WTC11 (cell line): ENCODE results near the gene HPSE2. TPM values are rescaled to one million over a fixed set of nuclear protein-coding genes. Genes with fewer than 3 reads are reported as not detected.

Source experiments
- ATAC-seq: fragments of 200-7000 bp; cut with Tn5 transposase; 2 replicates; pipeline ENCODE4 v1.10.0; 2021; ENCODE audit warnings: mild to moderate bottlenecking, moderate library complexity
- CTCF ChIA-PET: fragments of 300-600 bp; sonication (Branson Sonifier 250); formaldehyde crosslinking; loops from one replicate; lab custom pipeline; 2021; ENCODE audit warnings: antibody characterized with exemption; lab: Charles Lee
- POLR2A ChIA-PET: fragments of 350-600 bp; sonication (Branson Sonifier 250); formaldehyde crosslinking; loops from one replicate; lab custom pipeline; 2021; ENCODE audit warnings: antibody characterized with exemption; lab: Charles Lee
- DNase-seq: peaks from one replicate; pipeline ENCODE4 v3.0.0; 2021; ENCODE audit warnings: low spot score
- H3K27ac Mint-ChIP-seq: 2 replicates; pipeline ENCODE4 v1.8.0; 2021; ENCODE audit warnings: mixed read lengths
- H3K27me3 Mint-ChIP-seq: 2 replicates; pipeline ENCODE4 v1.8.0; 2021; ENCODE audit warnings: low read depth, mild to moderate bottlenecking, moderate library complexity, mixed read lengths
- H3K36me3 Mint-ChIP-seq: 2 replicates; pipeline ENCODE4 v1.8.0; 2021; ENCODE audit warnings: mixed read lengths
- H3K4me1 Mint-ChIP-seq: 2 replicates; pipeline ENCODE4 v1.8.0; 2022; ENCODE audit warnings: mixed read lengths
- H3K4me3 Mint-ChIP-seq: 2 replicates; pipeline ENCODE4 v1.8.0; 2021; ENCODE audit warnings: mild to moderate bottlenecking, moderate library complexity, mixed read lengths
- H3K9me3 Mint-ChIP-seq: 2 replicates; pipeline ENCODE4 v1.8.0; 2021; ENCODE audit warnings: mixed read lengths
- ATF2 ChIP-seq: sonication (generic); formaldehyde crosslinking; IDR thresholded peaks from 2 replicates; pipeline ENCODE4 v1.8.1; 2022; ENCODE audit warnings: low read depth, missing genetic modification reagents, borderline replicate concordance
- ESRRA ChIP-seq: sonication (generic); formaldehyde crosslinking; IDR thresholded peaks from 2 replicates; pipeline ENCODE4 v1.8.1; 2022; ENCODE audit warnings: mild to moderate bottlenecking, missing genetic modification reagents, borderline replicate concordance
- FOXK1 ChIP-seq: sonication (generic); formaldehyde crosslinking; IDR thresholded peaks from 2 replicates; pipeline ENCODE4 v1.8.0; 2022; ENCODE audit warnings: mild to moderate bottlenecking, moderate library complexity, missing genetic modification reagents
- IRF1 ChIP-seq: sonication (generic); formaldehyde crosslinking; IDR thresholded peaks from 2 replicates; pipeline ENCODE4 v1.8.0; 2023; ENCODE audit warnings: missing genetic modification reagents
- KAT7 ChIP-seq: sonication (generic); formaldehyde crosslinking; IDR thresholded peaks from 2 replicates; pipeline ENCODE4 v1.8.1; 2023; ENCODE audit warnings: missing genetic modification reagents, mild to moderate bottlenecking, borderline replicate concordance
- MXD4 ChIP-seq: fragments of 250-450 bp; sonication (Bioruptor Pico); IDR thresholded peaks from 2 replicates; pipeline ENCODE4 v1.8.0; 2021; ENCODE audit warnings: mild to moderate bottlenecking, moderate library complexity, borderline replicate concordance
- NFYB ChIP-seq: sonication (generic); formaldehyde crosslinking; conservative IDR thresholded peaks from 2 replicates; pipeline ENCODE4 v1.8.0; 2022; ENCODE audit warnings: low read depth, missing genetic modification reagents
- RELA ChIP-seq: sonication (generic); formaldehyde crosslinking; IDR thresholded peaks from 2 replicates; pipeline ENCODE4 v1.8.1; 2022; ENCODE audit warnings: missing genetic modification reagents, mild to moderate bottlenecking, borderline replicate concordance
- ZNF121 ChIP-seq: sonication (generic); formaldehyde crosslinking; IDR thresholded peaks from 2 replicates; pipeline ENCODE4 v1.8.0; 2023; ENCODE audit warnings: missing genetic modification reagents
- ZNF138 ChIP-seq: sonication (generic); formaldehyde crosslinking; conservative IDR thresholded peaks from 2 replicates; pipeline ENCODE4 v1.8.1; 2022; ENCODE audit warnings: mild to moderate bottlenecking, moderate library complexity, missing genetic modification reagents
- ZNF263 ChIP-seq: sonication (generic); formaldehyde crosslinking; IDR thresholded peaks from 2 replicates; pipeline ENCODE4 v1.8.1; 2022; ENCODE audit warnings: low read depth, mild to moderate bottlenecking, moderate library complexity, missing genetic modification reagents
- ZNF416 ChIP-seq: fragments of 250-450 bp; sonication (Bioruptor Pico); IDR thresholded peaks from 2 replicates; pipeline ENCODE4 v1.9.0; 2021; ENCODE audit warnings: mild to moderate bottlenecking, inconsistent platforms
- ZNF671 ChIP-seq: fragments of 250-450 bp; sonication (Bioruptor Pico); IDR thresholded peaks from 2 replicates; pipeline ENCODE4 v1.8.0; 2021; ENCODE audit warnings: mild to moderate bottlenecking
- total RNA-seq: library from RNA; stranded (reverse); gene quantifications from 3 replicates; pipeline ENCODE4 v1.2.3, GENCODE V29; 2021
- TF ChIP-seq, protein P1 (sequence below): sonication (generic); formaldehyde crosslinking; IDR thresholded peaks from 2 replicates; pipeline ENCODE4 v1.8.0; 2022; ENCODE audit warnings: mild to moderate bottlenecking, missing genetic modification reagents
- TF ChIP-seq, protein P2 (sequence below): fragments of 200-600 bp; IDR thresholded peaks from 2 replicates; pipeline ENCODE4 v1.8.0; 2022; ENCODE audit warnings: antibody characterized with exemption
- TF ChIP-seq, protein P3 (sequence below): sonication (generic); formaldehyde crosslinking; IDR thresholded peaks from 2 replicates; pipeline ENCODE4 v1.8.1; 2022; ENCODE audit warnings: mild to moderate bottlenecking, moderate library complexity, missing genetic modification reagents
- TF ChIP-seq, protein P4 (sequence below): sonication (generic); formaldehyde crosslinking; IDR thresholded peaks from 2 replicates; pipeline ENCODE4 v1.8.0; 2022; ENCODE audit warnings: mild to moderate bottlenecking, missing genetic modification reagents
- TF ChIP-seq, protein P5 (sequence below): sonication (generic); formaldehyde crosslinking; IDR thresholded peaks from 2 replicates; pipeline ENCODE4 v1.8.1; 2023; ENCODE audit warnings: mild to moderate bottlenecking, missing genetic modification reagents
- TF ChIP-seq, protein P6 (sequence below): fragments of 250-450 bp; sonication (Bioruptor Pico); IDR thresholded peaks from 2 replicates; pipeline ENCODE4 v2.1.2; 2022; ENCODE audit warnings: mild to moderate bottlenecking, moderate library complexity
- TF ChIP-seq, protein P7 (sequence below): sonication (generic); formaldehyde crosslinking; IDR thresholded peaks from 2 replicates; pipeline ENCODE4 v1.8.0; 2023; ENCODE audit warnings: mild to moderate bottlenecking, missing genetic modification reagents

The HPSE2 gene
- total RNA-seq, 1 experiment from 2014 or later, result 0.66 TPM

DNA sequence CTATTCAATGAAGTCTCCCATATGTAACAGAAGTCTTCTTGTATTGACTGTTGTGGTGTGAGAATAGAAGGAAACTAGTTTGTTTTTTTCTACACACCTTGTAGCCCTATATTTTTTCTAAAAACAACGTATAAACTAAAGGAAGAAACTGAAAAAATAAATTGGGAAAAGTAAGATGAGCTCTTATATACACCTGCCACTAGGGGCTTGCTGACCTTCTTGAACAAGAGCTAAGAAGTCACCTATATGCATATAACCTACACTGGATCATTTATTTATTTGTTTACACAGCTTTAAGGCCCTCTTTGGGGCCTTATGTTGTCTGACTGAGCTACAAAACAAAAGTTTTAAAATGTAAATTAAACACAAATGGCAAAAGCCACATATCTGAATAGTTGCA, 383.0 kb downstream of the HPSE2 start:
- TF ChIP-seq, protein P1, sequence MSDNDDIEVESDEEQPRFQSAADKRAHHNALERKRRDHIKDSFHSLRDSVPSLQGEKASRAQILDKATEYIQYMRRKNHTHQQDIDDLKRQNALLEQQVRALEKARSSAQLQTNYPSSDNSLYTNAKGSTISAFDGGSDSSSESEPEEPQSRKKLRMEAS (CRISPR knock-in tag), result no peak
- no peak for TF ChIP-seq ZNF416 (CRISPR knock-in tag)
- TF ChIP-seq, protein P2, sequence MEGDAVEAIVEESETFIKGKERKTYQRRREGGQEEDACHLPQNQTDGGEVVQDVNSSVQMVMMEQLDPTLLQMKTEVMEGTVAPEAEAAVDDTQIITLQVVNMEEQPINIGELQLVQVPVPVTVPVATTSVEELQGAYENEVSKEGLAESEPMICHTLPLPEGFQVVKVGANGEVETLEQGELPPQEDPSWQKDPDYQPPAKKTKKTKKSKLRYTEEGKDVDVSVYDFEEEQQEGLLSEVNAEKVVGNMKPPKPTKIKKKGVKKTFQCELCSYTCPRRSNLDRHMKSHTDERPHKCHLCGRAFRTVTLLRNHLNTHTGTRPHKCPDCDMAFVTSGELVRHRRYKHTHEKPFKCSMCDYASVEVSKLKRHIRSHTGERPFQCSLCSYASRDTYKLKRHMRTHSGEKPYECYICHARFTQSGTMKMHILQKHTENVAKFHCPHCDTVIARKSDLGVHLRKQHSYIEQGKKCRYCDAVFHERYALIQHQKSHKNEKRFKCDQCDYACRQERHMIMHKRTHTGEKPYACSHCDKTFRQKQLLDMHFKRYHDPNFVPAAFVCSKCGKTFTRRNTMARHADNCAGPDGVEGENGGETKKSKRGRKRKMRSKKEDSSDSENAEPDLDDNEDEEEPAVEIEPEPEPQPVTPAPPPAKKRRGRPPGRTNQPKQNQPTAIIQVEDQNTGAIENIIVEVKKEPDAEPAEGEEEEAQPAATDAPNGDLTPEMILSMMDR, result peak; percentile 31; the same call in 1 of the 2 replicates
- DNase-seq (no peak), ATAC-seq (peak; percentile 43; the same call in 1 of the 2 replicates)
- ChIA-PET CTCF (interaction anchor here (0.6 to 1.4 kb wide), 18 partner anchors 8 to 427 kb away, joined by 3 to 12 read pairs (median 4); no protein-coding TSS in a partner anchor), POLR2A (no interaction called here)
- H3K27ac Mint-ChIP-seq, result no peak overlapping the region
- H3K27me3 Mint-ChIP-seq, result no peaks in the 10 kb centered on the region
- H3K9me3 Mint-ChIP-seq, result no peaks in the 10 kb centered on the region
- H3K36me3 Mint-ChIP-seq, result no peaks in the 10 kb centered on the region
- H3K4me1 Mint-ChIP-seq, result peaks cover 6% of the 10 kb centered on the region; the same call in 1 of the 2 replicates
- no peak overlapping the region for H3K4me3 Mint-ChIP-seq

GRCh38 chr10:98848361-98848760, 387.3 kb downstream of the HPSE2 start:
- DNase-seq, result no peak
- no peak overlapping the region for H3K27ac Mint-ChIP-seq
- no peak for ATAC-seq
- H3K9me3 Mint-ChIP-seq, result no peaks in the 10 kb centered on the region
- POLR2A ChIA-PET, result no interaction called here
- TF ChIP-seq, protein P3, sequence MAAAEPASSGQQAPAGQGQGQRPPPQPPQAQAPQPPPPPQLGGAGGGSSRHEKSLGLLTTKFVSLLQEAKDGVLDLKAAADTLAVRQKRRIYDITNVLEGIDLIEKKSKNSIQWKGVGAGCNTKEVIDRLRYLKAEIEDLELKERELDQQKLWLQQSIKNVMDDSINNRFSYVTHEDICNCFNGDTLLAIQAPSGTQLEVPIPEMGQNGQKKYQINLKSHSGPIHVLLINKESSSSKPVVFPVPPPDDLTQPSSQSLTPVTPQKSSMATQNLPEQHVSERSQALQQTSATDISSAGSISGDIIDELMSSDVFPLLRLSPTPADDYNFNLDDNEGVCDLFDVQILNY (CRISPR knock-in tag), result no peak
- TF ChIP-seq, protein P4, sequence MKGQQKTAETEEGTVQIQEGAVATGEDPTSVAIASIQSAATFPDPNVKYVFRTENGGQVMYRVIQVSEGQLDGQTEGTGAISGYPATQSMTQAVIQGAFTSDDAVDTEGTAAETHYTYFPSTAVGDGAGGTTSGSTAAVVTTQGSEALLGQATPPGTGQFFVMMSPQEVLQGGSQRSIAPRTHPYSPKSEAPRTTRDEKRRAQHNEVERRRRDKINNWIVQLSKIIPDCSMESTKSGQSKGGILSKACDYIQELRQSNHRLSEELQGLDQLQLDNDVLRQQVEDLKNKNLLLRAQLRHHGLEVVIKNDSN, result no peak
- no peak for TF ChIP-seq KAT7 (CRISPR knock-in tag)
- no peak for TF ChIP-seq MXD4 (CRISPR knock-in tag)
- no peak for TF ChIP-seq FOXK1 (CRISPR knock-in tag)
- H3K36me3 Mint-ChIP-seq, result no peaks in the 10 kb centered on the region
- H3K27me3 Mint-ChIP-seq, result no peaks in the 10 kb centered on the region
- no peaks in the 10 kb centered on the region for H3K4me1 Mint-ChIP-seq
- no peak overlapping the region for H3K4me3 Mint-ChIP-seq
- CTCF ChIA-PET, result no interaction called here

GRCh38 chr10:98846787-98847186, 388.9 kb downstream of the HPSE2 start:
- Mint-ChIP-seq H3K4me1 (no peaks in the 10 kb centered on the region), H3K9me3 (no peaks in the 10 kb centered on the region), H3K27me3 (no peaks in the 10 kb centered on the region), H3K4me3 (no peak overlapping the region), H3K27ac (no peak overlapping the region), H3K36me3 (no peaks in the 10 kb centered on the region)
- ChIA-PET CTCF (interaction anchor here (1.7 kb wide), 1 partner anchor 380 kb away, joined by 4 read pairs; no protein-coding TSS in a partner anchor), POLR2A (no interaction called here)
- ATAC-seq, result no peak
- DNase-seq, result no peak
- TF ChIP-seq ESRRA (CRISPR knock-in tag) (no peak), ZNF671 (CRISPR knock-in tag) (no peak), ZNF263 (CRISPR knock-in tag) (no peak), ZNF121 (CRISPR knock-in tag) (no peak), ZNF138 (CRISPR knock-in tag) (no peak), RELA (CRISPR knock-in tag) (no peak), ATF2 (CRISPR knock-in tag) (no peak), IRF1 (CRISPR knock-in tag) (no peak), NFYB (CRISPR knock-in tag) (no peak)
- TF ChIP-seq, protein P5, sequence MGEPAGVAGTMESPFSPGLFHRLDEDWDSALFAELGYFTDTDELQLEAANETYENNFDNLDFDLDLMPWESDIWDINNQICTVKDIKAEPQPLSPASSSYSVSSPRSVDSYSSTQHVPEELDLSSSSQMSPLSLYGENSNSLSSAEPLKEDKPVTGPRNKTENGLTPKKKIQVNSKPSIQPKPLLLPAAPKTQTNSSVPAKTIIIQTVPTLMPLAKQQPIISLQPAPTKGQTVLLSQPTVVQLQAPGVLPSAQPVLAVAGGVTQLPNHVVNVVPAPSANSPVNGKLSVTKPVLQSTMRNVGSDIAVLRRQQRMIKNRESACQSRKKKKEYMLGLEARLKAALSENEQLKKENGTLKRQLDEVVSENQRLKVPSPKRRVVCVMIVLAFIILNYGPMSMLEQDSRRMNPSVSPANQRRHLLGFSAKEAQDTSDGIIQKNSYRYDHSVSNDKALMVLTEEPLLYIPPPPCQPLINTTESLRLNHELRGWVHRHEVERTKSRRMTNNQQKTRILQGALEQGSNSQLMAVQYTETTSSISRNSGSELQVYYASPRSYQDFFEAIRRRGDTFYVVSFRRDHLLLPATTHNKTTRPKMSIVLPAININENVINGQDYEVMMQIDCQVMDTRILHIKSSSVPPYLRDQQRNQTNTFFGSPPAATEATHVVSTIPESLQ, result no peak
- TF ChIP-seq, protein P6, sequence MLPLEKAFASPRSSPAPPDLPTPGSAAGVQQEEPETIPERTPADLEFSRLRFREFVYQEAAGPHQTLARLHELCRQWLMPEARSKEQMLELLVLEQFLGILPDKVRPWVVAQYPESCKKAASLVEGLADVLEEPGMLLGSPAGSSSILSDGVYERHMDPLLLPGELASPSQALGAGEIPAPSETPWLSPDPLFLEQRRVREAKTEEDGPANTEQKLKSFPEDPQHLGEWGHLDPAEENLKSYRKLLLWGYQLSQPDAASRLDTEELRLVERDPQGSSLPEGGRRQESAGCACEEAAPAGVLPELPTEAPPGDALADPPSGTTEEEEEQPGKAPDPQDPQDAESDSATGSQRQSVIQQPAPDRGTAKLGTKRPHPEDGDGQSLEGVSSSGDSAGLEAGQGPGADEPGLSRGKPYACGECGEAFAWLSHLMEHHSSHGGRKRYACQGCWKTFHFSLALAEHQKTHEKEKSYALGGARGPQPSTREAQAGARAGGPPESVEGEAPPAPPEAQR (CRISPR knock-in tag), result no peak
- TF ChIP-seq, protein P7, sequence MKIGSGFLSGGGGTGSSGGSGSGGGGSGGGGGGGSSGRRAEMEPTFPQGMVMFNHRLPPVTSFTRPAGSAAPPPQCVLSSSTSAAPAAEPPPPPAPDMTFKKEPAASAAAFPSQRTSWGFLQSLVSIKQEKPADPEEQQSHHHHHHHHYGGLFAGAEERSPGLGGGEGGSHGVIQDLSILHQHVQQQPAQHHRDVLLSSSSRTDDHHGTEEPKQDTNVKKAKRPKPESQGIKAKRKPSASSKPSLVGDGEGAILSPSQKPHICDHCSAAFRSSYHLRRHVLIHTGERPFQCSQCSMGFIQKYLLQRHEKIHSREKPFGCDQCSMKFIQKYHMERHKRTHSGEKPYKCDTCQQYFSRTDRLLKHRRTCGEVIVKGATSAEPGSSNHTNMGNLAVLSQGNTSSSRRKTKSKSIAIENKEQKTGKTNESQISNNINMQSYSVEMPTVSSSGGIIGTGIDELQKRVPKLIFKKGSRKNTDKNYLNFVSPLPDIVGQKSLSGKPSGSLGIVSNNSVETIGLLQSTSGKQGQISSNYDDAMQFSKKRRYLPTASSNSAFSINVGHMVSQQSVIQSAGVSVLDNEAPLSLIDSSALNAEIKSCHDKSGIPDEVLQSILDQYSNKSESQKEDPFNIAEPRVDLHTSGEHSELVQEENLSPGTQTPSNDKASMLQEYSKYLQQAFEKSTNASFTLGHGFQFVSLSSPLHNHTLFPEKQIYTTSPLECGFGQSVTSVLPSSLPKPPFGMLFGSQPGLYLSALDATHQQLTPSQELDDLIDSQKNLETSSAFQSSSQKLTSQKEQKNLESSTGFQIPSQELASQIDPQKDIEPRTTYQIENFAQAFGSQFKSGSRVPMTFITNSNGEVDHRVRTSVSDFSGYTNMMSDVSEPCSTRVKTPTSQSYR, result no peak
